ENCODE results near the gene KRT35.
A peak's percentile ranks its signal among the peaks of the same experiment; 100 is the strongest.

KRT35 gene

GRCh38 chr17:41481036-41481435 lies at the start of gene KRT35:
Gene KRT35 (minus strand): TSS chr17:41481151. CDS start chr17:41481097, 54 bp downstream.
- DNase-seq: no peak

- DNase-seq: no peak
Observed at GRCh38 chr17:41530062-41531048, 49.4 kb upstream of the KRT35 start.

- DNase-seq: peak; percentile 45
Observed at GRCh38 chr17:41529491-41529915, 48.6 kb upstream of the KRT35 start.

- peak; percentile 51 for DNase-seq
Observed at GRCh38 chr17:41528959-41529353, 48.0 kb upstream of the KRT35 start.

- no peak for DNase-seq
Observed at GRCh38 chr17:41527063-41528023, 46.4 kb upstream of the KRT35 start.

GRCh38 chr17:41524261-41524660 lies 43.3 kb upstream of the KRT35 start:
- DNase-seq: no peak

GRCh38 chr17:41523787-41524186 lies 42.8 kb upstream of the KRT35 start:
- no peak for DNase-seq

- DNase-seq: no peak
Observed at GRCh38 chr17:41523225-41523593, 42.3 kb upstream of the KRT35 start.

GRCh38 chr17:41522301-41523224 lies 41.6 kb upstream of the KRT35 start:
- no peak for DNase-seq

GRCh38 chr17:41521574-41522261 lies 40.8 kb upstream of the KRT35 start:
- DNase-seq: peak; percentile 27

GRCh38 chr17:41520821-41521521 lies 40.0 kb upstream of the KRT35 start:
- peak; percentile 55 for DNase-seq

GRCh38 chr17:41519501-41520224 lies 38.7 kb upstream of the KRT35 start:
- peak; percentile 62 for DNase-seq

- peak; percentile 58 for DNase-seq
Observed at GRCh38 chr17:41518789-41519449, 38.0 kb upstream of the KRT35 start, which contains the start of gene KRT15. Gene KRT15 (minus strand): TSS chr17:41518890. CDS start chr17:41518827, 63 bp downstream.

- no peak for DNase-seq
Observed at GRCh38 chr17:41518031-41518430, 37.1 kb upstream of the KRT35 start.

- DNase-seq: peak; percentile 44
Observed at GRCh38 chr17:41516830-41517283, 35.9 kb upstream of the KRT35 start.

GRCh38 chr17:41516147-41516829 lies 35.3 kb upstream of the KRT35 start:
- DNase-seq: no peak

- no peak for DNase-seq
Observed at GRCh38 chr17:41513168-41513547, 32.2 kb upstream of the KRT35 start.

- DNase-seq: no peak
Observed at GRCh38 chr17:41512546-41513167, 31.7 kb upstream of the KRT35 start.

Measured in NCI-H2029 (cell line).